Activated CD8-positive, alpha-beta memory T cell treated with anti-CD3 and anti-CD28 coated beads for 48 hours (primary cell): ENCODE data around the gene CHERP.
"Not testable (repeated sequence)": the region's sequence is repeated elsewhere in the genome, so short reads cannot be mapped to it uniquely, and the experiment has no call there.

Source experiments
- DNase-seq, 3 experiments: peaks; one replicate each; pipeline ENCODE4 v3.0.0-alpha.2; 2020; ENCODE audit warnings: low read depth in 2 of 3, low spot score in 2 of 3

Gene CHERP

GRCh38 chr19:16486476-16486875, 55.8 kb downstream of the CHERP start:
- not testable (repeated sequence) for DNase-seq

- no peak for DNase-seq
These were observed 59.5 kb downstream of the CHERP start for GRCh38 chr19:16482745-16483144.

- no peak for DNase-seq
These were observed 64.9 kb downstream of the CHERP start for GRCh38 chr19:16477311-16477710.

- DNase-seq, result no peak
These were observed 65.8 kb downstream of the CHERP start for GRCh38 chr19:16476401-16476800.

- DNase-seq, result no peak
These were observed 68.3 kb downstream of the CHERP start for GRCh38 chr19:16473875-16474392.

GRCh38 chr19:16472992-16473391, 69.2 kb downstream of the CHERP start:
- no peak for DNase-seq

GRCh38 chr19:16472559-16472899, 69.7 kb downstream of the CHERP start:
- not testable (repeated sequence) for DNase-seq

GRCh38 chr19:16470911-16471811, 71.1 kb downstream of the CHERP start:
- peak in 1 of 3 experiments; percentile 19 for DNase-seq

GRCh38 chr19:16470541-16470910, 71.7 kb downstream of the CHERP start:
- no peak for DNase-seq
